HEK293T (cell line): Measurements from ENCODE around the gene UBA1.

Source experiments
- CTCF ChIA-PET: fragments of 350-600 bp; formaldehyde crosslinking; extraction: SDS; loops from one replicate; lab custom pipeline; 2021; ENCODE audit warnings: antibody characterized with exemption, inconsistent platforms; lab: Yijun Ruan, JAX
- POLR2A ChIA-PET: fragments of 350-600 bp; formaldehyde crosslinking; extraction: SDS; loops from one replicate; lab custom pipeline; 2020; ENCODE audit warnings: antibody characterized with exemption, inconsistent platforms; lab: Yijun Ruan, JAX
- DNase-seq: peaks from one replicate; pipeline ENCODE4 v3.0.0; 2012; ENCODE audit warnings: mixed read lengths; ENCODE audit errors: extremely low spot score
- ARNT ChIP-seq: fragments of 450-650 bp; IDR thresholded peaks from 2 replicates; pipeline ENCODE4 v1.6.1; 2017; ENCODE audit warnings: mild to moderate bottlenecking
- BHLHE40 ChIP-seq: fragments of 450-650 bp; IDR thresholded peaks from 2 replicates; pipeline ENCODE4 v1.6.1; 2016; ENCODE audit warnings: mild to moderate bottlenecking, moderate library complexity, borderline replicate concordance
- CTBP1 ChIP-seq: fragments of 450-650 bp; IDR thresholded peaks from 2 replicates; pipeline ENCODE4 v1.6.1; 2016; ENCODE audit warnings: borderline replicate concordance
- ELF4 ChIP-seq: fragments of 450-650 bp; IDR thresholded peaks from 2 replicates; pipeline ENCODE4 v1.6.1; 2017; ENCODE audit warnings: antibody characterized with exemption
- FOXA1 ChIP-seq: fragments of 450-650 bp; IDR thresholded peaks from 2 replicates; pipeline ENCODE4 v1.6.1; 2016; ENCODE audit warnings: mild to moderate bottlenecking
- FOXK2 ChIP-seq: fragments of 450-650 bp; IDR thresholded peaks from 2 replicates; pipeline ENCODE4 v1.6.1; 2016; ENCODE audit warnings: mild to moderate bottlenecking
- FOXM1 ChIP-seq: fragments of 450-650 bp; IDR thresholded peaks from 2 replicates; pipeline ENCODE4 v1.6.1; 2017; ENCODE audit warnings: mild to moderate bottlenecking, borderline replicate concordance
- HDGF ChIP-seq: fragments of 450-650 bp; IDR thresholded peaks from 2 replicates; pipeline ENCODE4 v1.6.1; 2017; ENCODE audit warnings: antibody characterized with exemption, borderline replicate concordance
- L3MBTL2 ChIP-seq: fragments of 450-650 bp; conservative IDR thresholded peaks from 2 replicates; pipeline ENCODE4 v1.6.1; 2016; ENCODE audit warnings: mild to moderate bottlenecking
- LEF1 ChIP-seq: fragments of 450-650 bp; IDR thresholded peaks from 2 replicates; pipeline ENCODE4 v1.6.1; 2017; ENCODE audit warnings: mild to moderate bottlenecking, borderline replicate concordance
- NFRKB ChIP-seq: fragments of 450-650 bp; IDR thresholded peaks from 2 replicates; pipeline ENCODE4 v1.6.1; 2016; ENCODE audit warnings: mild to moderate bottlenecking, moderate library complexity
- SP1 ChIP-seq: fragments of 450-650 bp; IDR thresholded peaks from 2 replicates; pipeline ENCODE4 v1.6.1; 2017
- SUZ12 ChIP-seq: fragments of 450-650 bp; IDR thresholded peaks from 2 replicates; pipeline ENCODE4 v1.6.1; 2016; ENCODE audit warnings: mild to moderate bottlenecking
- TARDBP ChIP-seq: fragments of 450-650 bp; IDR thresholded peaks from 2 replicates; pipeline ENCODE4 v1.6.1; 2016
- ZNF384 ChIP-seq: fragments of 450-650 bp; IDR thresholded peaks from 2 replicates; pipeline ENCODE4 v1.6.1; 2016
- TF ChIP-seq, protein P1 (sequence below): fragments of 450-650 bp; IDR thresholded peaks from 2 replicates; pipeline ENCODE4 v1.6.1; 2016

The UBA1 gene

DNA sequence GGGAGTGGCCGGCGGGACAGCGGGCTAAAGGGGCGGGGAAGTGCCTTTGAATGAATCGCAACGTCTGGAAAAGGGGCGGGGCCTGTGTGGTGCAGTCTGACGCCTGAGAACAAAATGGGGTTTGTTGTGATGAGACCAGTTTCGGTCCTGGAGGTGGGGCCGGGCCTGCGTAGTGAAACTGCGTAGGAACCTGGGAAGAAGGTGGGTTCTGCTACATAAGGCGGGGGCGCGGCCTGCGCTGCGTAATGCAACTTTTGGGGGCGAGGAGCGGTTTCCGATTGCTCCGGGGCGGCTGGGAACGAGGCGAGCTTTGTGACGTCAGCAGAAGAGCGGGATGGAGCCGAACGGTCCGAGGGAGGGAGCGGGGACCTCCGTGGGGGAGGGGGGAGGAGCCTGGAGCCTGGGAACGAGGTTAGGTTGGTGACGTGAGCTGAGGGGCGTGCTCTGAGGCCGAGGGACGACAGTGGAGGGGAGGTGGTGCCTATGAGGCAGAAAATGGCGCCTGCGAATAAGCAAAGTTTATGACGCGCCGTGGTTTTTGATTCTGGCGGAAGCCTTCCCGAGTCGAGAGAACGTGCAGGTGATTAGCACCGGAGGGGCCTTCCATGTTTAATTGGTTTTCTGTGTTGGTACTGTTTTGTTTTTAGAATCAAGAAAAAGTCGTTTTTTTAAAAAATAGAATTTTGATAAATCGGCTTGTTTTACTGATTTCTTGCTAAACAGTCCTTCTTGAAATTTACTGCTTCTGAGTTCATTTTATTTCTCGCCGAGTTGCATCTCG is 39.9 kb downstream of the UBA1 start:
- TF ChIP-seq FOXK2: no peak
- TF ChIP-seq L3MBTL2: peak; percentile 23; the same call in 1 of the 2 replicates
- peak; percentile 49; the same call in 1 of the 2 replicates for TF ChIP-seq NFRKB
- no peak for TF ChIP-seq FOXA1
- ChIA-PET CTCF (interaction anchor here (0.6 kb wide), 2 partner anchors 83 to 90 kb away, joined by 3 read pairs; no protein-coding TSS in a partner anchor), POLR2A (interaction anchor here (0.5 to 2.7 kb wide), 18 partner anchors 13 to 339 kb away, joined by 3 to 21 read pairs (median 4); no protein-coding TSS in a partner anchor)
- DNase-seq: peak; percentile 87

DNA sequence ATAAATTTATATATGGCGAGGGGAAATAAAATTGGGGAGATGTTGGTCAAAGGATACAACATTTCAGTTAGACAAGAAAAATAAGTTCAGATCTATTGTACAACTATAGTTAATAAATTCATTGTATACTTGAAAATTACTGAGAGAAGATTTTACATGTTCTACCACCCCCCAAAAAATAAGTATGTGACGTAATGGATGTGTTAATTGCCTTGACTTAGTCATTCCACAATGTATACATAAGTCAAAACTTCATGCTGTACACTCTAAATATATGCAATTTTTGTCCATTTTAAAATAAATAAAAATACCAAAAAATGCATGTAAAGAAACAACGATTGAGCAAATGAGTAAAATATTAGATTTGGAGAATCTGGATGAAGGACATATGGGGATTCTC is 41.0 kb downstream of the UBA1 start:
- no peak for DNase-seq
- POLR2A ChIA-PET: no interaction called here

DNA sequence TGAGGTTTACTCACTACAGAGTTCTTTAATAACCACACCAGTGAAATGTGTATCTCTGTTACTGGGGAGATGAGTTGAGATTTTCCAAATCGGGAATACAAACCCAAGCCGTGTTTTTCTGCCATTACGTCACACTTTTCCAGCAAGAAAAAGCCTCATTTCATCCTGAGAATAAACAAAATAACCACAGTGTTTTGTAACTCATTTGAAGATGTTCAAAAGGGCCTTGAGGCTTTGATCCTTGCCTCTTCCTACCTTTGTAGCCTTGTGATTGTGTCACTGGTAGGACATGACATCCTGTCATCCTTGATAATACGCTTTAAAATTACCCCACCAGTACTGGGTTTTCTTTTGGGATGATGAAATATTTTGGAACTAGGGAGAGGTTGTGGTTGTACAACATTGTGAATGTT is 42.1 kb downstream of the UBA1 start:
- TF ChIP-seq ARNT: no peak
- TF ChIP-seq FOXM1: no peak
- no peak for TF ChIP-seq BHLHE40
- no peak for TF ChIP-seq CTBP1
- no peak for TF ChIP-seq FOXA1
- TF ChIP-seq FOXK2: no peak
- TF ChIP-seq ZNF384: no peak
- TF ChIP-seq L3MBTL2: no peak
- TF ChIP-seq SP1: no peak
- no peak for DNase-seq
- ChIA-PET CTCF (interaction anchor here (0.6 kb wide), 1 partner anchor 573 kb away, joined by 3 read pairs; no protein-coding TSS in a partner anchor), POLR2A (no interaction called here)

More for the DNA sequence above, 41.0 kb downstream of the UBA1 start:
- CTCF ChIA-PET: no interaction called here
- no peak for TF ChIP-seq CTBP1
- no peak for TF ChIP-seq ZNF384
- TF ChIP-seq, protein P1, sequence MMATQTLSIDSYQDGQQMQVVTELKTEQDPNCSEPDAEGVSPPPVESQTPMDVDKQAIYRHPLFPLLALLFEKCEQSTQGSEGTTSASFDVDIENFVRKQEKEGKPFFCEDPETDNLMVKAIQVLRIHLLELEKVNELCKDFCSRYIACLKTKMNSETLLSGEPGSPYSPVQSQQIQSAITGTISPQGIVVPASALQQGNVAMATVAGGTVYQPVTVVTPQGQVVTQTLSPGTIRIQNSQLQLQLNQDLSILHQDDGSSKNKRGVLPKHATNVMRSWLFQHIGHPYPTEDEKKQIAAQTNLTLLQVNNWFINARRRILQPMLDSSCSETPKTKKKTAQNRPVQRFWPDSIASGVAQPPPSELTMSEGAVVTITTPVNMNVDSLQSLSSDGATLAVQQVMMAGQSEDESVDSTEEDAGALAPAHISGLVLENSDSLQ: no peak
- TF ChIP-seq ELF4: no peak
- no peak for TF ChIP-seq FOXK2
- TF ChIP-seq TARDBP: no peak
- no peak for TF ChIP-seq FOXA1
- TF ChIP-seq L3MBTL2: no peak
- no peak for TF ChIP-seq NFRKB

DNA sequence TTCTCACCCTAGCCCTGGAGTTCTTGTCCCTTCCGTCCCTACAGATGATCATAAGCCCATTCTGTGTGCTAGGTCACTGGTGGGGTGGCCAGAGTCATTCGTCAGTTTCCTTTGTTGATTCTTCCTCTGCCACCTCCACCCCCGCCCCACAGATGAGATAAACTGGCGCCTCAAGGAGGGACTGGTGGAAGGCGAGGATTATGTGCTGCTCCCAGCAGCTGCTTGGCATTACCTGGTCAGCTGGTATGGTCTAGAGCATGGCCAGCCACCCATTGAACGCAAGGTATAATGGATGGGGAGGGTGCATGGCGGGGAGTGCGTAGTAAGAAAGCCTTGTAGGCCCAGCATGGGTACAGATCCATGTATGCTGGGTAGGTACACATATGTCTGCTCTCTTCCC is 45.6 kb downstream of the UBA1 start:
- ChIA-PET CTCF (no interaction called here), POLR2A (no interaction called here)
- no peak for TF ChIP-seq ARNT
- no peak for TF ChIP-seq SP1
- no peak for TF ChIP-seq FOXM1
- no peak for TF ChIP-seq HDGF
- no peak for TF ChIP-seq LEF1
- no peak for TF ChIP-seq BHLHE40
- no peak for TF ChIP-seq FOXA1
- no peak for TF ChIP-seq ZNF384
- no peak for TF ChIP-seq L3MBTL2
- no peak for DNase-seq

DNA sequence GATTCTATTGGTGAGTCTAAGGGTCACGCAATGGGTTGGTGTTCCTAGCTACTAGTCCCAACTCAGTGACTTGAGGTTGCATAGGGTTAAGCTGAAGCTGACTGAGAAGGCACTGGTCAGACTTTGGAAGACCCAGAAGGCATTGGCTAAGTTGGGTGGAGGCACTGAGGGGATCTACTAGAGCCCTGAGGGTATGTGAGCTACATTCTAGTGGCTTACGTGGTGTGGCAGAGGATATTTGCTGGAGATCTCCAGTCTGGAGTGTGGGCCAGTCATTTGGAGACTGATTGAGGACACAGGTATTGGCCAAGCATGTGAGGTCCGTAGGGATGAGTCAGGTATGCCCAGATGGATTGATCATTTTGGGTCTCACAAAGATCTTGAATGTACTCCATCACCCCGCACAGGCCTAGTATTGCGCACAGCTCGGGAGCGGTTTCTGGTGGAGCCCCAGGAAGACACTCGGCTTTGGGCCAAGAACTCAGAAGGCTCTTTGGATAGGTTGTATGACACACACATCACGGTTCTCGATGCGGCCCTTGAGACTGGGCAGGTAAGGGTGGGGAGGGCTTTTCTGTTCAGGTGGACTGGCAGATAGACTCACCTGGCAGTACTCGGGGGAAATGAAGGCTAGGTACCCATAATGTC is 46.4 kb downstream of the UBA1 start:
- CTCF ChIA-PET: no interaction called here
- POLR2A ChIA-PET: no interaction called here
- no peak for DNase-seq
- no peak for TF ChIP-seq FOXA1
- TF ChIP-seq L3MBTL2: no peak
- no peak for TF ChIP-seq CTBP1
- no peak for TF ChIP-seq ZNF384
- no peak for TF ChIP-seq SUZ12
- no peak for TF ChIP-seq LEF1
- no peak for TF ChIP-seq ARNT
- TF ChIP-seq, protein P1: no peak
- no peak for TF ChIP-seq TARDBP
- TF ChIP-seq ELF4: no peak
- no peak for TF ChIP-seq BHLHE40
- TF ChIP-seq HDGF: no peak
- no peak for TF ChIP-seq FOXM1
- TF ChIP-seq FOXK2: no peak
- no peak for TF ChIP-seq NFRKB
- TF ChIP-seq SP1: no peak

DNA sequence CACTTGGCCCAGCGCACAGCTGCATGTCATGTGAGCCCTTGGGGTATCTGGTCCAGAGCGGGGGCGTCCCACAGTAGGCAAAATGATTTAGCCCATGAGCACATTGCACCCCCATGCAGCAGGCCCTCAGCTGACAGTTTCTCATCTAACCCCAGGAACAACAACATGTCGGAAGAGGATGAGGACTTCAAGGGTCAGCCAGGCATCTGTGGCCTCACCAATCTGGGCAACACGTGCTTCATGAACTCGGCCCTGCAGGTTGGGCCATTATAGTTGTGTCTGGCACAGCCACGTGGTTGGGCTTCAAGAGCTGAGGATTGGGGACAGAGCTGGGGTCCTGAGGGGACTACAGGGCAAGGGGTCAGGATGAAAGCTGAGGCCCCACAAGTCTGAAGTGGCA is 47.0 kb downstream of the UBA1 start:
- DNase-seq: no peak
- CTCF ChIA-PET: interaction anchor here (0.6 kb wide), 1 partner anchor 18 kb away, joined by 3 read pairs; no protein-coding TSS in a partner anchor

More for the DNA sequence above, 47.0 kb downstream of the UBA1 start:
- no peak for TF ChIP-seq TARDBP
- TF ChIP-seq BHLHE40: no peak
- no peak for TF ChIP-seq L3MBTL2
- TF ChIP-seq SP1: no peak
- TF ChIP-seq NFRKB: no peak
- TF ChIP-seq SUZ12: no peak
- TF ChIP-seq FOXM1: no peak
- TF ChIP-seq FOXK2: no peak
- no peak for TF ChIP-seq ARNT
- TF ChIP-seq CTBP1: no peak
- TF ChIP-seq, protein P1: no peak
- POLR2A ChIA-PET: no interaction called here
